Keratinocyte (primary cell): Measurements from ENCODE around the gene RPL26.

ENCODE experiments used
- EZH2 ChIP-seq: IDR thresholded peaks from one replicate; pipeline ENCODE4 v1.6.1; 2012; ENCODE audit warnings: inconsistent platforms, mild to moderate bottlenecking, low read length, moderate library complexity
- TF ChIP-seq, protein P1 (sequence below), 3 experiments: IDR thresholded peaks in 1 of 3; conservative IDR thresholded peaks in 1 of 3; optimal IDR thresholded peaks in 1 of 3; 2 replicates in 2 of 3; 3 replicates in 1 of 3; pipeline versions ENCODE3 to v1.5.1; 2011; ENCODE audit warnings: low read length in 3 of 3, mild to moderate bottlenecking in 3 of 3, moderate library complexity in 2 of 3, control low read depth in 1 of 3, inconsistent platforms in 1 of 3; ENCODE audit not compliant: insufficient read depth in 2 of 3; ENCODE audit errors: extremely low read depth in 1 of 3

GRCh38 chr17:8418471-8418870, 35.5 kb upstream of the RPL26 start:
- TF ChIP-seq, protein P1, sequence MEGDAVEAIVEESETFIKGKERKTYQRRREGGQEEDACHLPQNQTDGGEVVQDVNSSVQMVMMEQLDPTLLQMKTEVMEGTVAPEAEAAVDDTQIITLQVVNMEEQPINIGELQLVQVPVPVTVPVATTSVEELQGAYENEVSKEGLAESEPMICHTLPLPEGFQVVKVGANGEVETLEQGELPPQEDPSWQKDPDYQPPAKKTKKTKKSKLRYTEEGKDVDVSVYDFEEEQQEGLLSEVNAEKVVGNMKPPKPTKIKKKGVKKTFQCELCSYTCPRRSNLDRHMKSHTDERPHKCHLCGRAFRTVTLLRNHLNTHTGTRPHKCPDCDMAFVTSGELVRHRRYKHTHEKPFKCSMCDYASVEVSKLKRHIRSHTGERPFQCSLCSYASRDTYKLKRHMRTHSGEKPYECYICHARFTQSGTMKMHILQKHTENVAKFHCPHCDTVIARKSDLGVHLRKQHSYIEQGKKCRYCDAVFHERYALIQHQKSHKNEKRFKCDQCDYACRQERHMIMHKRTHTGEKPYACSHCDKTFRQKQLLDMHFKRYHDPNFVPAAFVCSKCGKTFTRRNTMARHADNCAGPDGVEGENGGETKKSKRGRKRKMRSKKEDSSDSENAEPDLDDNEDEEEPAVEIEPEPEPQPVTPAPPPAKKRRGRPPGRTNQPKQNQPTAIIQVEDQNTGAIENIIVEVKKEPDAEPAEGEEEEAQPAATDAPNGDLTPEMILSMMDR (optimal IDR thresholded peaks at IDR 0.05 in 1 of 3, IDR thresholded peaks at IDR 0.05 in 1 of 3, conservative IDR thresholded peaks at IDR 0.05 in 1 of 3; ENCODE audit: extremely low read depth in 1 of 3, insufficient read depth in 2 of 3, low read length in 3 of 3) = no peak
- no peak for TF ChIP-seq EZH2
